Trophoblast cell (in vitro differentiated cells and primary cell): ENCODE measurements around the gene RASGRF1.
A peak's percentile ranks its signal among the peaks of the same experiment; 100 is the strongest.

Experiments
- DNase-seq, 2 donors: peaks; one replicate each; pipeline ENCODE4 v3.0.0-alpha.2; 2016
- H2AFZ ChIP-seq: 2 replicates; pipeline ENCODE4 v1.6.1; 2013; ENCODE audit warnings: low read length, moderate library complexity, mild to moderate bottlenecking; ENCODE audit not compliant: insufficient read depth, poor library complexity
- H2AK5ac ChIP-seq: 2 replicates; pipeline ENCODE4 v1.6.1; 2013; ENCODE audit warnings: mild to moderate bottlenecking, low read length
- H2BK120ac ChIP-seq: 2 replicates; pipeline ENCODE4 v1.6.1; 2013; ENCODE audit warnings: low read length, mild to moderate bottlenecking, moderate library complexity; ENCODE audit not compliant: insufficient read depth, poor library complexity
- H2BK12ac ChIP-seq: 2 replicates; pipeline ENCODE4 v1.6.1; 2013; ENCODE audit warnings: mild to moderate bottlenecking, low read length, moderate library complexity
- H2BK5ac ChIP-seq: 2 replicates; pipeline ENCODE4 v1.6.1; 2013; ENCODE audit warnings: low read length, low read depth, moderate library complexity, mild to moderate bottlenecking; ENCODE audit not compliant: poor library complexity
- H3K14ac ChIP-seq: 2 replicates; pipeline ENCODE4 v1.6.1; 2013; ENCODE audit warnings: mild to moderate bottlenecking, low read length
- H3K18ac ChIP-seq: 2 replicates; pipeline ENCODE4 v1.6.1; 2013; ENCODE audit warnings: mild to moderate bottlenecking, low read length
- H3K23ac ChIP-seq: 2 replicates; pipeline ENCODE4 v1.6.1; 2013; ENCODE audit warnings: low read length
- H3K27ac ChIP-seq: 2 replicates; pipeline ENCODE4 v1.5.1; 2013; ENCODE audit warnings: low read depth, mild to moderate bottlenecking, inconsistent platforms, low read length, moderate library complexity
- H3K27me3 ChIP-seq: 2 replicates; pipeline ENCODE4 v1.6.1; 2013; ENCODE audit warnings: inconsistent platforms, mild to moderate bottlenecking, low read length, moderate library complexity; ENCODE audit not compliant: insufficient read depth
- H3K36me3 ChIP-seq, 2 experiments: 1 replicate in 1 of 2; 2 replicates in 1 of 2; pipeline ENCODE4 v1.6.1; 2013; ENCODE audit warnings: low read length in 2 of 2, mild to moderate bottlenecking in 2 of 2, moderate library complexity in 1 of 2; ENCODE audit not compliant: insufficient read depth in 2 of 2, control insufficient read depth in 1 of 2
- H3K4ac ChIP-seq: 2 replicates; pipeline ENCODE4 v1.6.1; 2013; ENCODE audit warnings: low read depth, mild to moderate bottlenecking, low read length, moderate library complexity
- H3K4me1 ChIP-seq, 2 experiments: 1 replicate in 1 of 2; 2 replicates in 1 of 2; pipeline ENCODE4 v1.6.1; 2013; ENCODE audit warnings: low read length in 2 of 2, mild to moderate bottlenecking in 2 of 2, moderate library complexity in 1 of 2; ENCODE audit not compliant: insufficient read depth in 2 of 2, control insufficient read depth in 1 of 2
- H3K4me2 ChIP-seq: 2 replicates; pipeline ENCODE4 v1.6.1; 2013; ENCODE audit warnings: inconsistent platforms, mild to moderate bottlenecking, low read length, moderate library complexity
- H3K4me3 ChIP-seq: 2 replicates; pipeline ENCODE4 v1.5.1; 2013; ENCODE audit warnings: mild to moderate bottlenecking, low read depth, low read length, inconsistent platforms
- H3K79me1 ChIP-seq: one replicate; pipeline ENCODE4 v1.6.1; 2013; ENCODE audit warnings: low read length
- H3K79me2 ChIP-seq: 2 replicates; pipeline ENCODE4 v1.6.1; 2013; ENCODE audit warnings: low read length, mild to moderate bottlenecking; ENCODE audit not compliant: control insufficient read depth, insufficient read depth, poor library complexity
- H3K9ac ChIP-seq: 2 replicates; pipeline ENCODE4 v1.6.1; 2013; ENCODE audit warnings: mild to moderate bottlenecking, low read length
- H3K9me3 ChIP-seq: 2 replicates; pipeline ENCODE4 v1.6.1; 2013; ENCODE audit warnings: low read depth, mild to moderate bottlenecking, control low read depth, inconsistent platforms, low read length; ENCODE audit not compliant: insufficient read depth
- H4K12ac ChIP-seq: 2 replicates; pipeline ENCODE4 v1.6.1; 2013; ENCODE audit warnings: low read depth, mild to moderate bottlenecking, low read length, moderate library complexity
- H4K8ac ChIP-seq: 2 replicates; pipeline ENCODE4 v1.6.1; 2013; ENCODE audit warnings: low read depth, mild to moderate bottlenecking, low read length, moderate library complexity
- H4K91ac ChIP-seq: one replicate; pipeline ENCODE4 v1.6.1; 2013; ENCODE audit warnings: low read depth, mild to moderate bottlenecking, low read length, moderate library complexity
- WGBS: extraction: QIAGEN DNeasy Blood & Tissue Kit; methylation state at CpG from one replicate; pipeline ENCODE4 v1.1.7; 2013; ENCODE audit warnings: missing lambda C conversion rate; ENCODE audit not compliant: insufficient read length, insufficient coverage; ENCODE audit errors: extremely low coverage; 5-methylcytosine and 5-hydroxymethylcytosine counted together

The RASGRF1 gene

GRCh38 chr15:78993257-78993930, 97.2 kb downstream of the RASGRF1 start:
- peaks cover 17% of the 10 kb centered on the region for H3K79me1 ChIP-seq
- H4K12ac ChIP-seq = no peak overlapping the region
- no CpG with 5 or more reads among the region's 4 CpGs for WGBS
- no peak for DNase-seq
- H2AFZ ChIP-seq = no peak overlapping the region
- no peak overlapping the region for H3K4ac ChIP-seq
- no peak overlapping the region for H3K14ac ChIP-seq
- no peak overlapping the region for H4K8ac ChIP-seq
- no peaks in the 10 kb centered on the region for H3K27me3 ChIP-seq
- H3K4me3 ChIP-seq = peak overlapping the region; percentile 16
- no peak overlapping the region for H3K23ac ChIP-seq
- peak overlapping the region; percentile 18 for H4K91ac ChIP-seq
- no peak overlapping the region for H3K18ac ChIP-seq
- no peak overlapping the region for H2BK120ac ChIP-seq
- no peaks in the 10 kb centered on the region for H3K79me2 ChIP-seq
- H3K4me1 ChIP-seq = peaks cover 27 to 30% of the 10 kb centered on the region in 2 experiments
- H2AK5ac ChIP-seq = peak overlapping the region; percentile 56
- no peak overlapping the region for H2BK5ac ChIP-seq
- peak overlapping the region; percentile 25 for H2BK12ac ChIP-seq
- H3K9me3 ChIP-seq = peaks cover 12% of the 10 kb centered on the region
- H3K4me2 ChIP-seq = no peak overlapping the region
- H3K36me3 ChIP-seq = peaks cover 2 to 3% of the 10 kb centered on the region in 2 experiments
- no peak overlapping the region for H3K27ac ChIP-seq
- H3K9ac ChIP-seq = no peak overlapping the region

- H4K91ac ChIP-seq = no peak overlapping the region
- H2BK5ac ChIP-seq = no peak overlapping the region
- no peak overlapping the region for H4K12ac ChIP-seq
- peaks cover 2 to 3% of the 10 kb centered on the region in 2 experiments for H3K36me3 ChIP-seq
- no peak overlapping the region for H2BK120ac ChIP-seq
- no peaks in the 10 kb centered on the region for H3K79me2 ChIP-seq
- H3K9me3 ChIP-seq = peaks cover 12% of the 10 kb centered on the region
- H3K79me1 ChIP-seq = peaks cover 17% of the 10 kb centered on the region
- H3K14ac ChIP-seq = no peak overlapping the region
- no peak overlapping the region for H4K8ac ChIP-seq
- H2AK5ac ChIP-seq = no peak overlapping the region
- H3K4ac ChIP-seq = no peak overlapping the region
- DNase-seq = peak in 1 of 2 donors; percentile 11
- no peak overlapping the region for H3K18ac ChIP-seq
- H3K23ac ChIP-seq = no peak overlapping the region
- no peak overlapping the region for H3K27ac ChIP-seq
- H3K4me1 ChIP-seq = peaks cover 27 to 29% of the 10 kb centered on the region in 2 experiments
- no CpG with 5 or more reads among the region's 17 CpGs for WGBS
- H3K9ac ChIP-seq = no peak overlapping the region
- no peak overlapping the region for H2BK12ac ChIP-seq
- no peak overlapping the region for H2AFZ ChIP-seq
- no peak overlapping the region for H3K4me2 ChIP-seq
- peak overlapping the region; percentile 16 for H3K4me3 ChIP-seq
- no peaks in the 10 kb centered on the region for H3K27me3 ChIP-seq
Observed at GRCh38 chr15:78992416-78993256, 97.9 kb downstream of the RASGRF1 start.

- no peaks in the 10 kb centered on the region for H3K79me2 ChIP-seq
- no peak overlapping the region for H4K12ac ChIP-seq
- H3K18ac ChIP-seq = no peak overlapping the region
- no peak overlapping the region for H3K4me2 ChIP-seq
- peaks cover 12% of the 10 kb centered on the region for H3K9me3 ChIP-seq
- H2BK5ac ChIP-seq = no peak overlapping the region
- H2AK5ac ChIP-seq = no peak overlapping the region
- peaks cover 23 to 26% of the 10 kb centered on the region in 2 experiments for H3K4me1 ChIP-seq
- peaks cover 2 to 3% of the 10 kb centered on the region in 2 experiments for H3K36me3 ChIP-seq
- H2AFZ ChIP-seq = no peak overlapping the region
- no peak overlapping the region for H2BK12ac ChIP-seq
- H3K4ac ChIP-seq = no peak overlapping the region
- H3K27ac ChIP-seq = no peak overlapping the region
- 100% methylated on average over 3 of the region's 15 CpGs for WGBS
- H4K8ac ChIP-seq = no peak overlapping the region
- no peak overlapping the region for H2BK120ac ChIP-seq
- DNase-seq = no peak
- H3K79me1 ChIP-seq = peaks cover 16% of the 10 kb centered on the region
- H4K91ac ChIP-seq = no peak overlapping the region
- H3K23ac ChIP-seq = no peak overlapping the region
- no peak overlapping the region for H3K4me3 ChIP-seq
- H3K14ac ChIP-seq = no peak overlapping the region
- H3K9ac ChIP-seq = no peak overlapping the region
- no peaks in the 10 kb centered on the region for H3K27me3 ChIP-seq
Observed at GRCh38 chr15:78991879-78992278, 98.7 kb downstream of the RASGRF1 start.

- no CpG with 5 or more reads among the region's 10 CpGs for WGBS
- H3K14ac ChIP-seq = no peak overlapping the region
Observed at GRCh38 chr15:78991476-78991875, 99.1 kb downstream of the RASGRF1 start.

More at GRCh38 chr15:78991476-78991875, 99.1 kb downstream of the RASGRF1 start:
- H3K4me2 ChIP-seq = no peak overlapping the region
- no peak overlapping the region for H4K8ac ChIP-seq
- no peaks in the 10 kb centered on the region for H3K79me2 ChIP-seq
- no peaks in the 10 kb centered on the region for H3K27me3 ChIP-seq
- peak overlapping the region; percentile 16 for H4K91ac ChIP-seq
- H3K9ac ChIP-seq = no peak overlapping the region
- H3K4me1 ChIP-seq = peaks cover 19 to 22% of the 10 kb centered on the region in 2 experiments
- H3K4ac ChIP-seq = no peak overlapping the region
- no peak overlapping the region for H2AK5ac ChIP-seq
- H3K36me3 ChIP-seq = peaks cover 2 to 3% of the 10 kb centered on the region in 2 experiments
- H3K79me1 ChIP-seq = peaks cover 13% of the 10 kb centered on the region
- no peak overlapping the region for H3K4me3 ChIP-seq
- H2AFZ ChIP-seq = no peak overlapping the region
- no peak overlapping the region for H2BK12ac ChIP-seq
- no peak overlapping the region for H4K12ac ChIP-seq
- no peak overlapping the region for H2BK120ac ChIP-seq
- no peak overlapping the region for H3K23ac ChIP-seq
- no peak overlapping the region for H3K27ac ChIP-seq
- peaks cover 12% of the 10 kb centered on the region for H3K9me3 ChIP-seq
- no peak overlapping the region for H2BK5ac ChIP-seq
- H3K18ac ChIP-seq = no peak overlapping the region
- no peak for DNase-seq
